Peyer's patch (tissue), 4 donors: Measurements from ENCODE around the gene ATP8B4. TPM values are rescaled to one million over a fixed set of nuclear protein-coding genes. Genes with fewer than 3 reads are reported as not detected.

ENCODE experiments used
- DNase-seq, 3 donors: peaks; one replicate each; pipeline ENCODE4 v3.0.0-alpha.2; 2017 to 2019
- H3K27ac ChIP-seq, 4 donors: fragments of 200-600 bp; sonication (generic); one replicate each; pipeline ENCODE4 v1.5.1; 2016 to 2019
- H3K27me3 ChIP-seq, 2 donors: fragments of 200-600 bp; sonication (generic); one replicate each; pipeline ENCODE4 v1.5.1; 2019
- H3K36me3 ChIP-seq, 3 donors: fragments of 200-600 bp; sonication (generic); one replicate each; pipeline ENCODE4 v1.5.1; 2016 to 2019
- H3K4me1 ChIP-seq, 4 donors: fragments of 200-600 bp; sonication (generic); one replicate each; pipeline ENCODE4 v1.5.1; 2016 to 2019
- H3K4me3 ChIP-seq, 4 donors: fragments of 200-600 bp; sonication (generic); 1 replicate in 3 of 4; 2 replicates in 1 of 4; pipeline ENCODE4 v1.5.1; 2016 to 2019; ENCODE audit warnings: mild to moderate bottlenecking in 1 of 4
- H3K9me3 ChIP-seq, 4 donors: fragments of 200-600 bp; sonication (generic); one replicate each; pipeline ENCODE4 v1.5.1; 2016 to 2019; ENCODE audit warnings: mild to moderate bottlenecking in 1 of 4
- CTCF ChIP-seq, 6 experiments: fragments of 450-650 bp in 4 of 6; fragments of 200-600 bp in 2 of 6; sonication (generic) in 1 of 6; IDR thresholded peaks; one replicate each; pipeline ENCODE4 v1.5.1; 2017 to 2019; ENCODE audit warnings: antibody characterized with exemption in 6 of 6, mild to moderate bottlenecking in 3 of 6, moderate library complexity in 1 of 6
- POLR2A ChIP-seq, 2 donors: fragments of 450-650 bp; IDR thresholded peaks; one replicate each; pipeline ENCODE4 v1.5.1; 2017; ENCODE audit warnings: antibody characterized with exemption in 2 of 2, mild to moderate bottlenecking in 2 of 2, moderate library complexity in 2 of 2
- total RNA-seq, 4 donors: library from RNA; depleted of rRNA; stranded (reverse); fragments of >200 nt; gene quantifications; one replicate each; pipeline ENCODE4 v1.1.0, GENCODE V29; 2016

ATP8B4 gene
- total RNA-seq, 4 donors from 2014 or later, result 1.4 to 13.2 (median 8.7) TPM

GRCh38 chr15:49888734-49889133, 230.3 kb downstream of the ATP8B4 start:
- no peaks in the 10 kb centered on the region for H3K4me1 ChIP-seq
- no peaks in the 10 kb centered on the region for H3K36me3 ChIP-seq
- H3K9me3 ChIP-seq, result no peaks in the 10 kb centered on the region
- TF ChIP-seq CTCF (IDR thresholded peaks at IDR 0.05) (no peak), POLR2A (IDR thresholded peaks at IDR 0.05) (no peak)
- no peak for DNase-seq
- no peak overlapping the region for H3K4me3 ChIP-seq
- no peaks in the 10 kb centered on the region for H3K27me3 ChIP-seq
- no peak overlapping the region for H3K27ac ChIP-seq

GRCh38 chr15:49888323-49888693, 230.7 kb downstream of the ATP8B4 start:
- TF ChIP-seq CTCF (IDR thresholded peaks at IDR 0.05), result no peak
- no peak for TF ChIP-seq POLR2A (IDR thresholded peaks at IDR 0.05)
- no peak for DNase-seq
- Histone ChIP-seq H3K4me3 (no peak overlapping the region), H3K27ac (no peak overlapping the region), H3K9me3 (no peaks in the 10 kb centered on the region), H3K27me3 (no peaks in the 10 kb centered on the region), H3K4me1 (no peaks in the 10 kb centered on the region), H3K36me3 (no peaks in the 10 kb centered on the region)

- Histone ChIP-seq H3K4me3 (no peak overlapping the region), H3K4me1 (no peaks in the 10 kb centered on the region), H3K36me3 (no peaks in the 10 kb centered on the region), H3K9me3 (no peaks in the 10 kb centered on the region), H3K27ac (no peak overlapping the region), H3K27me3 (no peaks in the 10 kb centered on the region)
- no peak for TF ChIP-seq CTCF (IDR thresholded peaks at IDR 0.05)
- no peak for TF ChIP-seq POLR2A (IDR thresholded peaks at IDR 0.05)
- DNase-seq, result no peak
These were observed 231.2 kb downstream of the ATP8B4 start for GRCh38 chr15:49887659-49888322.

GRCh38 chr15:49883121-49883520, 235.9 kb downstream of the ATP8B4 start:
- Histone ChIP-seq H3K9me3 (no peaks in the 10 kb centered on the region), H3K27ac (no peak overlapping the region), H3K4me1 (no peaks in the 10 kb centered on the region), H3K4me3 (no peak overlapping the region), H3K27me3 (no peaks in the 10 kb centered on the region), H3K36me3 (no peaks in the 10 kb centered on the region)
- DNase-seq, result no peak
- TF ChIP-seq CTCF (IDR thresholded peaks at IDR 0.05) (no peak), POLR2A (IDR thresholded peaks at IDR 0.05) (no peak)

GRCh38 chr15:49881866-49882265, 237.2 kb downstream of the ATP8B4 start:
- Histone ChIP-seq H3K4me3 (no peak overlapping the region), H3K9me3 (no peaks in the 10 kb centered on the region), H3K27ac (no peak overlapping the region), H3K36me3 (no peaks in the 10 kb centered on the region), H3K4me1 (no peaks in the 10 kb centered on the region), H3K27me3 (no peaks in the 10 kb centered on the region)
- TF ChIP-seq CTCF (IDR thresholded peaks at IDR 0.05) (no peak), POLR2A (IDR thresholded peaks at IDR 0.05) (no peak)
- DNase-seq, result no peak

GRCh38 chr15:49881433-49881832, 237.6 kb downstream of the ATP8B4 start:
- no peaks in the 10 kb centered on the region for H3K27me3 ChIP-seq
- no peak for TF ChIP-seq CTCF (IDR thresholded peaks at IDR 0.05)
- TF ChIP-seq POLR2A (IDR thresholded peaks at IDR 0.05), result no peak
- no peaks in the 10 kb centered on the region for H3K9me3 ChIP-seq
- H3K36me3 ChIP-seq, result no peaks in the 10 kb centered on the region
- H3K27ac ChIP-seq, result no peak overlapping the region
- no peak for DNase-seq
- H3K4me3 ChIP-seq, result no peak overlapping the region
- no peaks in the 10 kb centered on the region for H3K4me1 ChIP-seq
